GM19099 (cell line): Measurements from ENCODE around the gene PIK3R4.

Experiments
- POLR2A ChIP-seq: IDR thresholded peaks from 3 replicates; pipeline ENCODE4 v1.6.1; 2011; ENCODE audit warnings: low read depth; ENCODE audit not compliant: insufficient read length; ENCODE audit errors: extremely low read depth

The PIK3R4 gene

DNA sequence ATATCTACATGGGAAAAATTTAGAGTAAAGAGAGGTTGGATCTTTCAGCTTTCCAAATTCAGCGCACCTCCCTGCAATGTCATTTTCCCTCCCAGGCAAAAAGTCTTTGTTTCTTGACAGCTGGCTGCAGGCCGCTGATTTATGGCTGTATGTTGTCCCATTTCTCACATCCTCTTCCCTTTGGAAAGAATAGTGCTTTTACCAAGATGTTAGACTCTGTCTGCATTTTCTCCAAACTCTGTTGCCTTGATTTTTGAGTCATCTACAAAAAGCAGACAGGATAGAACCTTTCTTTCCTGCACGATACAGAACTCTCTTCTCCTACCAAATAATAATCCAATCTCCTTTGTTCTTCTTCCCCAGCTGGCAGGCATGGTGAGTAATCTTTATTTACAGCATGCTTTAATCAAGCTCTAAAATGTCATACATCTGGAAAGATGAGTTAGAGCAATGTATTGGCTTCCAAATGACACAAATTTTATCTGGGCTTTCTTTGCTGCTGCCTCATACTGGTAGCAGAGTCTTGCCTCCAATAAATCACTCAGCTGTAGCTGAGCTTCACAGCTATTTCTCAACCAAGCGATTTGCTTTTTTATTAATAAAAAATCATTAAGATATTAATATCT is 101.9 kb downstream of the PIK3R4 start:
- TF ChIP-seq POLR2A = no peak

DNA sequence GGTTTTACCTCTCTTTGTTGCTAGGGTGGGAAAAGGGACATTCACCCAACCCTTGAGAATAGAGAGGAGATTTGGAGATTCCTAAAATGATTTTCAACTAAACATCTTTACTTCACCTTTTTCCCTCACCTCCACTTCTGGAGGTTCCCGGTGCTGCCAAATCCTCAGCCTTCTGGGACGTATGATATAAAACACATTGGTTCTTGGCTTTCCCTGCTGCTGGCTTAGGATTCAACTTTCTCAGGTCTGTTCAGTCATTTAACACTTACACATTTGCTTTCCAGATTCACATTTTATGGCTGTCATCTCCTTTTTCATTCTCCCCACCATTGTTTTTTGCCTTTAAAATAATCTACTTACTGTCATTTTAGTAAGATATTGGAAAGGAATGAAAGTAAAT is 106.6 kb downstream of the PIK3R4 start:
- TF ChIP-seq POLR2A = no peak

DNA sequence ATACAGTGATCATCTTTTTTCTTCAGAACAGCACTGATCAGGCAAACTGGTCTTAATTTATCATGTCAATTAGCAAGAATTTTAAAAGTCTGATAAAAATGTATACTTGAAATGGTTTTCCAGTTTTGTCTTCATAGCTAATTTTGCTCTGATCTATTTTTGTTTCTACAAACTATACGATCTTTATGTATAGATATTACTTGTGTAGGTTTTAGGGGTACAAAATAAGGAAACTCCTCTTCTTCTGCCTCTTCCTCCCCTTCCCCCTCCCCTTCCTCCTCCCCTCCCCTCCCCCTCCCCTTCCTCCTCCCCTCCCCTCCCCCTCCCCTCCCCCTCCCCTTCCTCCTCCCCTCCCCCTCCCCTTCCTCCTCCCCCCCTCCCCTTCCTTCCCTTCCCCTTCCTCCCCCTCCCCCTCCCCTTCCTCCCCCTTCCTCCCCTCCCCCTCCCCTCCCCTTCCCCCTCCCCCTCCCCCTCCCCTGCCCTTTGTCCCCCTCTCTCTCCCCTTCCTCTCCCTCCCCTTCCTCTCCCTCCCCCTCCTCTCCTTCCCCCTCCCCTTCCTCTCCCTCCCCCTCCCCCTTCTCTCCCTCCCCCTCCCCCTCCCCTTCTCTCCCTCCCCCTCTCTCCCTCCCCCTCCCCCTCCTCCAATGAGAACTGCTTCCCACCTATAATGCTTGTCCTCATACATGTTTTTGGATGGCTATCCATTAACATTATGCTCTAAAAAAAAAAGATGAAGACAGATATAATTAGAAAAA is 110.0 kb downstream of the PIK3R4 start:
- TF ChIP-seq POLR2A = no peak

DNA sequence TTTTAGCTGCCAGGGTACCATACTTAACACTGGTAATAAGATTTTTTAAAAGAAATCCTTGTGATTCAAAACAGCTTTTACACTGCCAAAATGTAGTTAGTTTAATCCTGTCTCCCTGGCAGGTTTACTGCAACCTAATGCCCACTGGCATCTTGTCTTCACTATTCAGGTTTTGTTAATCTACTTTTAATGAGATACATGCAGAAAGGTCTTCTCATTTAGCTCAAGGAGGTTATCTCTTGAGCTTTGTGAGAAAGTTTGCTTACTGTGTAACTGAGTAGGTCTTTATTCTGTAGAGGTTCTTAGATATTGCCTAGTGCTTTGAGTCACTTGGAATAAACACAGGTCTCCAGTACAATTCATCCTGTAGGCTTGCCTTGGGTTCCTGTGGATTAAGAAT is 110.7 kb downstream of the PIK3R4 start:
- TF ChIP-seq POLR2A = no peak

DNA sequence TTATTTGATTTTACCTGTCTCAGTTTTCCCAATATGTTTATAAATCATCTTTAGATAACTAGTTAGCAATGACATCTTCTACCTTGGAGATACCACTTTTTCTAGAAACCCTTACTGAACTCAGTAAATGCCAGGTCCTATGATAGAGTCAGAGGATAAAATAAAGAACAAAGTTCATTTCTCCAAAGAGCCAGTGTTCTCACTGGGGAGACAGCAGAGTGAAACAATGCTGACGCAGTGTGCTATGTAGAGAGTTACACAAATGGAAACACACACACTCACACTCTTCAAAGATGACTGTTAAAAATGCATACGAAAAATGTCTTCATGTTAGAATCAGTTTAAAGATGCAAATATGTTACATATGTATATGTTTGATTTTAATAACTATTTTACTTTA is 111.3 kb downstream of the PIK3R4 start:
- no peak for TF ChIP-seq POLR2A
